HG03565 (cell line): ENCODE measurements around the gene ZNF366.

Source experiments
- ATAC-seq: cut with Tn5 transposase; IDR thresholded peaks from one replicate; pipeline ENCODE4 v1.9.1; 2021; ENCODE audit warnings: mild to moderate bottlenecking, moderate library complexity; ENCODE audit not compliant: unreplicated experiment

Gene ZNF366

DNA sequence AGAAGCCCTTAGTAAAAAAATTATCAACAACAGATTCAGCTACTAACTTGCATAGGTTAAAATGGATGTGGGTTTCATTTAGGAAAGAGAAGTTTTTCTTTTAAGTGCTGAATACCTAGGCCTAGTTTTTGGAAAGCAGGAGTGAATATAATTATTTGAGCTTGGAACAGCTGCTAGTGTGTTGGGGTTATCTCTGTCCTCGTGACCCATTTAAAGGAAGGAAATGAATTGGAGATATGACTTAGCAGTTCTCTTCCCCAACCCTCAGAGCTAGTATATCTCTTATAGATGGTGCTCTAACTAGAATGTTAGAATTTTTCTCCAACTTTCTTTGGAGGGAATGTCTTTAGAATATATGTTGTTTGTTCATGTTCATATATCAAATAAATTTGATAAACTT, 38.6 kb downstream of the ZNF366 start:
- ATAC-seq = no peak

DNA sequence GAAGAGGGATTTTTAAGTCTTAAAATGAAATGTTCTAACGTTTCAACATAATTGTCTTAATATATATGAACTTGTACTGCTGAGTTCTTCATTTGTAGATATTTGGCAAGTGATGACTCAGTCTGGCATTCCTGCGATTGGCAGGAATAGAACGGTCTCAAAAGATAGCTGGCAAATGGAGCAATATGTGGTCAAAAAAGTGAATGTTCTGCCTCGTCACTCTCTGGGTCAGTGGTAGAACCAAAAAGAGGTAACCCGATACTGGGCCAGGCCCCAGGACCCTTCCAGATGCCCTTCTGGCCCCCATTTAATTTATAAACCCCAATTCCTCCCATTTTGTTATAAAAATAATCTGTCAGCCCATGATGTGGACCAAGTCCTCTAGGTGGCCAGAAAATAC, 39.2 kb downstream of the ZNF366 start:
- no peak for ATAC-seq

DNA sequence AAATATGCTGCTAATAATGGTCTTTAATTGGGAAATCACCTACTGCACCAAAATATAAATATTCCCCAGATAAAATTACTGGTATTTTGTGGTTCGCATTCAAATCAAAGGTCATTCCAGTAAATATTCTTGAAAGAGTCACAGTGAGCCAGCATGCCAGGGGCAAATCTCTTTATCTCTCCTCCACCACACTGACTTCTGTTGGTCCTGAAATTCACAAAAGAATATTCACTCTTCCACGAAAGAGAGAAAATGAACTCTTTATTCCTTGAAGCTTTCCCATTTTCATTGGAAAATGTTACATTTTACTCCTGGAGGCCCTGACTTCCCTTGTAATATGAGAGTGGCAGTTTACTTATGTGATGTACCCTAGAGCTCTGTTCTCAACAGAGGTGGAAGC, 39.7 kb downstream of the ZNF366 start:
- ATAC-seq = no peak

DNA sequence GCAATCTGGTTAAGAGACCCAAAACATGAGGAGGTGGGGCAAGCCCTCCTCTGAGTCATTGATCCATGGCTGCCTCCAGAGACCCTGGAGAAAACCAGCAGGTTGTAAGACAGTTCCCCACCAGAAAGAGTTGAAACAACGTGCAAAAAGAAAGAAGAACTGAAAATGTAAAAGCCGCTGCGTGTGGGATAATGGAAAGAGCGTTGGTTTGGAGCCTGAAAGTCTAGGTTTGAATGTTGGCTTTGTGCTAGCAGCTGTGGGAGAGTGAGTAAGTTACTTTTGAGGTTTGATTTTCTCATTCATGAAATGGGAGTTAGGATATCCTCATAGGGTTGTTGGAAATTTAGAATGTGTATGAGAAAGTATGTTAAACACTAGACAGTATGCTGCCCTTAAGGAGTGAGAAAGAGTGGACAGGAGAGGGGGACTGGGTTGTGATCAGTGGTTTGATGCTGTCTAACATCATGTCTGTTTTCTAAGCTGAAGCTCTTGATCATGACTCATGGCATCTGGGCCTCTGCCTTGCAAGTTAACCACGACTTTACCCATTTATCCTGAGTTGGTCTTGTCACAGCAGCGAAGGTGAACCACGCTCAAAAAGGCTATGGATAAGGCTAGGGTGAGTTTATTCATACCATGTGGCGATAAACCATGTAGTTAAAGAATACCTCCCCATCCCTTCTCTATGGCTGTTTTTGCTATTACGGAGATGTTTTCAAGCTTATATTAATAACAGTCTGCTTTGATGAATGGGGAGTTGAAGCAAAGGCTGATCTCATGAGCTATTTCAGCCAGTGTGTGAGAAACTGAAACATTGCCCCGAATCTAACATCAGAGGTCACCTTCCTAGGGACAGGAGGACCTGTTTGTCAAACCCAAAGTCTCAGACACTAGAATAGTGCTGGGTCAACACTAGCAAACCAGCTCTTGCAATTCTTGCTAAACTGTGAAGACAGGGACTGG, 41.3 kb downstream of the ZNF366 start:
- ATAC-seq = peak; percentile 69

DNA sequence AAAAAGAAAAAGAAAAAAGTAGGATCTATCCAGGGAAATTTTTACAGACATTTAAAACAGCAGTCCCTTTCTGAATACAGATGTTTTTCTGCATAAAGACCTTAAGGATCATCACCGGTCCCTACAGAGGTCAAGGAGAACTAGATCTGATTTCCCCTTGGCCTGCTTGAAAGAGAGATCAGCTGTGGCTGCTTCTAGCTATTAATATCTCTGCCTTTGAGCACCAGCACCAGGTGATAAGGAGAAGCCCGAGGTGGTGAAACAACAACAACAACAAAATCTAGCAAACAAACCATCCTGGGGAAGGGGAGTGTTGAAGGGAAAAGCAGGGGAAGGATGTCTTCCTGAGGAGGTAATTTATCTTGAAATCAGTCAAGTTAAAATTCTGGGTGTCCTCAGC, 42.1 kb downstream of the ZNF366 start:
- peak; percentile 25 for ATAC-seq

DNA sequence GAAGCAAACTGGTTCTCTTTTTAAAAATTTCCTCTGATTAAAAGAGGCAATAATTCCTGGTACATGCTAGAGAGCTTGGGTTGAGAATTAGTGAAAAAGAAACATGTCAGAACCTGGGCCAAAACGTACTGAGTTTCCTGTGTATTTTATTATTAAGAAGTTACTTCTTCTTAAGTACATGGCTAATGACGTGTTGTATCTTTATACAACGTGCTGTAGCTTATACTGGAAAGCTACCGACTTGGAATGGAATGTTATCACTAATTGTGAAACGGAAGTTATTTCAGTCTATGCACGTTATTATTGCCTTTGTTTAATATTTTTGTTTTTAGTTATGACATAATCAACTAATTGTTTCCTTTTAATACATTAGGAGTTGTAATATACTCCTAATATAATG, 43.1 kb downstream of the ZNF366 start:
- no peak for ATAC-seq

DNA sequence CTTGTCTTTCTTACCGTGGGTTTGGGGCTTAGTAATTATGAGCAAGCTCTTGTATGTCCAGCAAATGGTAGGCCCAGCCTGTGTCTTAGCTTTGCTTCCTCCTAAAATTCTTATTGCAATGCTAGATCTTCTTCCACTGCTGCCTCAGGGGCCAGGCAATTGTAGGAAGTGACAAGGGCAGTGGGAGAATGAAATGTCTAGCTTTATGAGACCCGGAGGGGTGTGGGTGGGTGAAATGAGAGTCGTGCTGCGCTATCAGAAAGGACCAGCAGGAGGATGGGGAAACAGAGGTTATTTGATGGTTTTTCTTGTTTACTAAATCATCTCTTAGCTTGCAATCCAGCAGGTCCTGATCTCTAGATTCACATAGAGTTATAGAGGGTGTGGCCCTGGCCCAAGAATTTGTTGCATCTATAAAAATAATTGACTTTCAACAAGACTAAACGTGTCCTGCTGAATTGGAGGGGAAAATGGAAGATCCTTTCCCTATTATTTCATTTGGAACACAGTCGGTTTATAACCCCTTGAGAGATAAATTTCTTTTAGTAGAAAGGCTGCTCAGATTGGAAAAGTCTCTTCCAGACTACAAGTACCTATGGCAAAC, 43.7 kb downstream of the ZNF366 start:
- no peak for ATAC-seq

DNA sequence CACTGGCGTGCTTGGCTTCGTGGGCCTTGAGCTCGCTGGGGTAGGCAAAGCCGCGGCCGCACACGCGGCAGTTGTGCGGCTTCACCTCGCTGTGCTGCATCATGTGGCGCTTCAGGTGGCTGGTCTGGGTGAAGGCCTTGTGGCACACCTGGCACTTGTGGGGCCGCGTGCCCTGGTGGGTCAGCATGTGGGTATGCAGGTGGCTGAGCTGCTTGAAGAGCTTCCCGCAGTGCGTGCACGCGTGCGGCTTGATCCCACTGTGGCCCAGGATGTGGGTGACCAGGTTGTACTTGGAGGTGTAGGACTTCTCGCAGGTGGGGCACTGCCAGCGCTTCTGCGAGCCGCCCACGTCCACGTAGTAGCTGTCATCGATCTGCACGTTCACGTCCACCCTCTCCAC, 46.8 kb downstream of the ZNF366 start:
- ATAC-seq = no peak

DNA sequence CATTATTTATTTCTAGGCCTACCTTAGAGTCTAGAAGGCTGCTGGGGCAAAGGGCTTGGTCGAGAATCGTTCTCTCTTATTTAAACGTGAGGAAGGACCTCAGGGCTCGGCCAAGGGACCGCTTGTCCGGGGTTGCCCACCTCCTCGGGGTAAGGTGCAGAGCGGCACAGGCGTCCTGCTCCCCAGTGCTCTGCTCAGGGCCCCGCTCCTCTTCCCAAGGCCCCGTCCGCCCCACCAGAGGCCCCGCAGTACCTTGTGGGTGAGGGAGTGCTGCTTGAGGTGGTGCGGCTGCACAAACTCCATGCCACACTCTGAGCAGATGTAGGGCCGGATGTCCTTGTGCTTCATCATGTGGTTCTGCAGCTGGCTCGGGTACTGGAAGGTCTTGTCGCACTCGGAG, 47.3 kb downstream of the ZNF366 start:
- no peak for ATAC-seq

DNA sequence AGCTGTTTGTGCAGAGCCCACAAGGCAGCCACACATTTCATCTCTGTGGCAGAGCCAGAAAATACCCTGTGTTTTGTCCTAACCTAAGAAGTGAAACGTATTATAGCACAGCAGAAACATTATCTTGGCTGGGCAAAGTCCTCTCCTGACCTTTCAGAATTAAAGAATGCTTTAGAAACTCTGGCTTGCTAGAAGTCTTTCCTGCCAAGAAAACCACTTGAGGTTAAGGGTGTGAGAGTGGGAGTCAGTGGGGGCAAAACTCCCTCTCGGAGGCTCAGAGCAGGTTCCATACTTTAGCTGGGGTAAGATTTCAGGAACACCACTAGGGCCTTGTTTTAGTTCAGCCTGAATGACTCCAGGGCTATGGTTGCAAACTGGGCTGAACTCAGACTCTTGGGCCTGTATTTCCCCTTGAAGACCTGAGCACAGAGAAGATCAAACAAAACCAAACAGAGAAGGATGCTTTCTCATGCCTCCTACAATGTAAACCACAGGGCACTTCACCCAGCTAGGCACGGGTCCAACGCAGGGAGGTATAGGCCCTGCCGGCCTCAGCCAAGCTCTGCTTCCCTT, 48.0 kb downstream of the ZNF366 start:
- no peak for ATAC-seq

DNA sequence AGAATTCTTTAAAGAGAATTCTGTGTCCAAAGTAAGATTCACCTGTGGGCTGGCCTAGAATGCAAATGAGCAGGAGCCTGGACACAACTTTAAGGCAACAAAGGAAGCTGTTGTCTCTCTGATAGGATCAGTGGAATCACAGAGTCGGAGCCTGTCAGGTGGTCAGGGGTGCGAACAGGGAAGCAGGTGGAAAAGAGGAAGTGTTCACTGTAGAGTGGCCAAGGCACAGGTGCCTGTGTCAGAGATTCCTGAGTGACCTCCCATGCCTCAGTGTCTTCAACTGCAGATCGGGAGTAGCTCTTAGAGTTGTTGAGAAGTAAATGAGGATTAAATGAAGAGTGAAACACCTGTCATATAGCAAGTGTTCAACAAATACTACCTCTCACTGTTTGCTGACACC, 48.8 kb downstream of the ZNF366 start:
- no peak for ATAC-seq

DNA sequence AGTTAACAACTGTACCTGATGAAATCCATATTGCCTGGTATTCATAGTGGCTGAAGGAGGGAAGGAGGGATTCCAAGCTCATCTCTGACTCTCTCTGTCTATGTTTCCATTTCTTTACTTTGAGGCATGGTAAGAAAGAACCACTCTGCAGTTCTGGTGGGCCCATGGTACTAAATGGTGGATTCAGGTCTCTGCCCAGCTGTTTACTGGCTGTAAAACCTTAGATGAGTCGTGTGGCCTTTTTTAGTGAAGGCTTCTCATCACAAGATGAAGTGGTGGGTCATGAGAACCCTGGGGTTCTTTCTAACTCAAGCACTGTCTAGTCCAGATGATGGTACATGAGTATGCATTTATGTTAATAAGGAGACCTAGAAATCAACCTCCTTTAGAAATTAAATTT, 49.7 kb downstream of the ZNF366 start:
- ATAC-seq = no peak

DNA sequence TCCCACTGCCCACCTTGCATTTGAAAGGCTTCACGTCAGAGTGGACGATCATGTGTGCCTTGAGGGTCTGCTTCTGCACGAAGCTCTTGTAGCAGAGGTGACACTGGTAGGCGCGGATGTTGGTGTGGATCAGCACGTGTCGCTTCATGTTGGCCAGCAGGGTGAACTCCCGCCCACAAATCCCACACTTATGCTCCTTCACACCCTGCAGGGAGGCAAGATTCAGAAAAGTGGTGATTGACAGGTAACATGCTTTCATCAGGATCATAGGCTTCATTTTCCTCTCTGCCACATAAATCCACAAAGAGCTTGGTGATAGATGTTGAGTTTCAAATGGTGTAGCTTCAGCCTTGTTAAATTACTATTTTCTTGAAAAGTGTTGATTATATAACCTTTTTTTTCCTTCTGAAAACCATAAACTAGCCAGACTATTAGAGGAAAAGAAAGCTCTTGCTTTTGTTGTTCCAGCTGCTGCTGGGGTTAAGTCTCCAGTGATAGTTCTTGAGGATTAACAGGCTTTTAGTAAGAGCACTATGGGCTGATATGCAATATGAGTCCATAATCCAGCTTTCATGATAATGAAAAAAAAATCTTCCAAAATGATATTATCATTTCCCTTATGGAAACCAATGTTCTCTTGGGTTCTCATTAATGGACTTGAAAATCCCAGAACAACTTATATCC, 50.7 kb downstream of the ZNF366 start:
- ATAC-seq = no peak

DNA sequence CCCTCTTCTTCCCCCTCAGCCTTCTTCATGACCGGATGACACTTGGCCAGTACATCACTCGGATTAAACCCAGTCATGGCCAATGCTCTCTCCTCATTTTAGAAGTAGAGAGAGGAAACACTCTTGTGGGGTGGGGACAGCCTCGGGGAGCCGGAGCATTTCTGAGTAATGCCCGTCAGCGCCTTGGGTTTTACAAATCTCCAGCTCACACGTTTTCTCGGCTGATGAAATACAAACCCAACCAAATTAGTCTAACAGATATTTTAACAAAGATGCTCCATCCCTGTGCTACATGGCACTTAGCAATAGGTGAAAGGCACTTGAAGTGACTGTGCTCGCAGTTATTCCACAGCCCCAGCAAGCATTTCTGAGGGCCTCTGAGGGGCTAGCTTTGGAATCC, 51.7 kb downstream of the ZNF366 start:
- no peak for ATAC-seq

DNA sequence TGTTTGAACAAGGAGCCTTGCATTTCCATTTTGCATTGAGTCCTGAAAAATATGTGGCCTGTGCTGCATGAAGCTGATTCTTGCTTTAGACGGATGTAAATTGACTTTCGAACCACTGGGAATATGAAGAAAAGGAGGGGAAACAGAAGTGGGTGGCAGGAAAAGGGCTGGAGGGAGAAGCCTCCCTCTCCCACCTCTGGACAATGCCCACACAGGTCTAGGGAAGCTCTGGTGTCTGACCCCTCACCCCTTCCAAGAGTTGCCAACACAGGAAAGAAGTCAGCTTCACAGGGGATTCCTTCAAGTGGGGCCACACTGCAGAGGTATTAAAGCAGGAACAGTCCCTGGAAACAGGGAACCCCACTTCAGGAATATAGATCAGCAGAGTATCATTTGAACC, 52.2 kb downstream of the ZNF366 start:
- no peak for ATAC-seq

DNA sequence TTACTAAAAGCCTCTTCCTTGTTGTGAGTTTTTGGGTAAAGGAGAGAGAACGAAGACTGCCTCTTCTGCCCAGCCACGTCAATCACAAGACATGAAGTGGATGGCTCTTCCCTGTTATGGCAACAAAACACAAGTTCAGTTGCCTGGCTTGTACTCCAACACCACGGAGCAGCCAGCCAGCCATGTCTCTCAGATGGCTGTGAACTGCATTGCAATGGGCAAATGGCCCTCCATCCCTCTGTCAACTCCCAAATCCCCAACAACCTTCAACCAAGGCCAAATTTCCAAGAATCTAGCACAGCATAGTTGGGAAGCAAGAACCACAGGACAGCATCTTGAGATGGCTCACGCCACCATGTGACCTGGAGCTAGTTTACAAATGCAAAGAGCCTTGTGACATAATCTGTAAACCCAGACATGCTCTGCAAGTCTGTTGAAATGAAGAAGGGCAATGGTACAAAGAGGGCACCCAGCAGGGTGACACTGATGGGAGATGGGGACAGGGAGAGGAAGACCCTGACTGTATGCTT, 53.9 kb downstream of the ZNF366 start:
- no peak for ATAC-seq

DNA sequence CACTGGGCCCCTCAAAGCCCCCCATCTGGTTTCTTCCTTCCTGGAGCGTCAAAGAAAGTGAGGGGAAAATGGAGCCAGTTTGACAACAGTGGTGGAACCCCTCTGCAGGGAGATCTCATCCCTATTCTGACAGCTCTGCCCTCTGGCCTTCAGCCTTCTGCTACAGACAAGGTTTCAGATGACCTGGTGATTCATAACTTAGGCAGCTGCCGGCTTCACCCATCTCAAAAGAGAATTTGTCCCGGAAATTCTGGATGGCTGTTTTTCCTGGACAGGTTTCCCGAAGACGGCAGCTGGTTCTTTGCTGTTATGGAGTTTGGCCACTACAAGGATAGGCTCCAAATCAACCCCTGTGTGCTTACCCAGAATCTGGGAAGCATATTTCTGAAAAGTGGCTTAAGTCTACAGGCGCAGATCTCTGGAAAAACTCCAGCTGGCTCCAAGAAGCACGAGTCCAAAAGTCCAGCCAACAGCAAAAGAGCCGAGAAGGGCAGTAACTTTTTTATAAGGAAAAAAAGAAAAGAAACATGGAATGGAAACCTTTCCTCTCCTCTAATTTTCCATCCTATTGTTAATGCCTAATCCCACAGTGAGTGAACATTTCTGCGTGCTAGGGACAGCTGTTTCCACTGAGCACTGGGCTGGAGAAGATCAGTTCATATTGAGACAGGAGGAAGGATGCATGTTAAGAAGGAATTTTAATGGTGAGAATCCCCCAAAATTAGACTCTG, 54.5 kb downstream of the ZNF366 start:
- no peak for ATAC-seq

DNA sequence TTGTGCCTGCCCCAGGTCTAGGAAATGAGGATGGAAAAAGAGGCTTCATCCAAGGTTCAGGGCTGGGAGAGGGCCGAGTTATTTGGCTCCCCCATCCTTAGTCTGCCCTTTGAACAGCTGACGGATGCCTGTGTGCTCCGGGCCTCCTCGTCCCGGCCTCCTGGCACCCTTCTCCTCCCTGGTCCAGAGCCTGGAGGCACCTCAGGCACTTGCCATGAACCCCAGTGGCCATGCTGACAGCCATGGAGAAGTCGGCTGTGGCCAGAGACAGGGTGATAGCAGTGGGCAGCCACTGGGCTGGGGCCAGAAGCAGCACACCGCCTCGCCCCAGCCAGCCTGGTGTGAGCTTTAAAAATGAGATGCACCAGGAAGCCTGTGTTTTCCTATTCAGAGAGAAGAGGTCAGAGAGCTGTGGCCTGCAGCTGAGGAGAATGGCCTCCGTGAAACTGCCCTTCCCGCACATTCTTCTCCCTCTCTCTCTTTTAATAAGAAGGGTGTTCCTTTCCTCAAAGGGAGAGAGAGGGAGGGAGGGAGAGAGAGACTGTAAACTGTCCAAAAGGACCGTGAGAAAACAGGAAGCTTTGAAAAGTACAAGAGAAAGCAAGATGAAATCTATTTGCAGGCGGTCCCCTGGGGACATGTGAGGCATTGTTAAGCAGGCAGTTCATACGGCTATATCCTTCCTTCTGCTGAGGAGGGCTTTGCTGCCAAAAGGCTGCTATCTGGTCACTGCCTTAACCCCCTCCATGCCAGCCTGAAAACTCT, 55.3 kb downstream of the ZNF366 start:
- ATAC-seq = peak; percentile 71

DNA sequence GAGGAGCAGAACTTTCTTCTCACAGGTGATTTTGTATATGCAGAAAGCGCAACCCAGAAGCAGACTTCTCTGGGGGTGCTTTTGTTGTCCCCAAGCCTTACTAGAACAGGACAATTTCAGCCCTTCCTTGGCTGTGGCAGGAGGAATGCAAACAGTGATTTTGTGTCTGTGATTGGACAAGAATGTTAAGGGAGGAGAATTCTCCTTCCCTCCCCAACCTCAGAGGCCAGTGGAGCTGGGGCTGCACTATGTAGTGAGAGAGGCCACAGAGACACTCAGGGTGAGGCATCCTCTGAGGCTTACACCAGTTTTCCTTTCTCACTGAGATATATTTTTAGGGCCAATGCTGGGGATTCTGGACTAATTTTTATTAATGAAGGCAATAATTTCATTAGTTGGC, 58.8 kb downstream of the ZNF366 start:
- ATAC-seq = no peak

DNA sequence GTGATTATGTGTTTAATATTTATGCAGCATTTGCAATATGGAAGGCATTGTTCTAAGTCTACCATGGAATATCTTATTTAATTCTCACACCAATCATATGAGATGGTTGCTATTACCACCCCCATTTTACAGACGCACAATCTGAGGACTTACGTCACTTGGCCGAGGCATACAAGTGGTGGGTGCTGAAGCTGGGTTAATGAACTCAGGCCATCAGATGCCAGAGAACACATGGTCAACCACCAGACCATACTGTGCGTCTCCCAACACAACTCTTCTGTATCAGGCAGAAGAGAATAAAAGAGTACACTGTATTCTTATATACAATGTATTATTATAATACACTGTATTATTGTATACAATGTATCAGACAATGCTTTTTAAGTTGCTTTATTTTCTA, 59.5 kb downstream of the ZNF366 start:
- ATAC-seq = no peak
